Psoas muscle (tissue), 8 donors: ENCODE measurements around the gene IDUA. TPM values are rescaled to one million over a fixed set of nuclear protein-coding genes. Genes with fewer than 3 reads are reported as not detected.
A peak's percentile ranks its signal among the peaks of the same experiment; 100 is the strongest.

Source experiments
- ATAC-seq, 4 donors: fragments of 200-7000 bp; cut with Tn5 transposase; one replicate each; pipeline ENCODE4 v1.9.1; 2020; ENCODE audit warnings: moderate library complexity in 3 of 4, mild to moderate bottlenecking in 2 of 4
- DNase-seq, 2 donors: peaks; one replicate each; pipeline ENCODE4 v3.0.0-alpha.2; 2020
- H3K27ac ChIP-seq: fragments of 200-600 bp; one replicate; pipeline ENCODE4 v1.8.0; 2022
- H3K27me3 ChIP-seq, 3 donors: fragments of 200-600 bp in 1 of 3; one replicate each; pipeline versions ENCODE4 v1.6.1 to v1.8.0; 2013 to 2022; ENCODE audit warnings: low read length in 2 of 3, mild to moderate bottlenecking in 2 of 3, moderate library complexity in 1 of 3; ENCODE audit not compliant: insufficient read depth in 3 of 3
- H3K36me3 ChIP-seq, 2 donors: fragments of 200-600 bp in 1 of 2; one replicate each; pipeline versions ENCODE4 v1.6.1 to v1.8.0; 2013 to 2022; ENCODE audit warnings: low read depth in 1 of 2, mild to moderate bottlenecking in 1 of 2, moderate library complexity in 1 of 2; ENCODE audit not compliant: insufficient read depth in 1 of 2
- H3K4me1 ChIP-seq: fragments of 200-600 bp; one replicate; pipeline ENCODE4 v1.8.0; 2022
- H3K4me3 ChIP-seq: fragments of 200-600 bp; one replicate; pipeline ENCODE4 v1.8.0; 2022; ENCODE audit warnings: mild to moderate bottlenecking
- H3K9me3 ChIP-seq: fragments of 200-600 bp; one replicate; pipeline ENCODE4 v1.8.0; 2022
- WGBS, 3 donors: extraction: QIAGEN DNeasy Blood & Tissue Kit; methylation state at CpG; one replicate each; pipeline versions ENCODE4 v1.1.6 to v1.1.7; 2013; 5-methylcytosine and 5-hydroxymethylcytosine counted together
- intact Hi-C, 2 donors: fragments of 100-400 bp; cut with DNase I; formaldehyde crosslinking; loops; one replicate each; pipeline versions ENCODE4 v1.11.0 to v1.14.2; 2022
- polyA plus RNA-seq, 3 donors: library from polyadenylated mRNA; stranded (reverse); fragments of 200-250 nt; gene quantifications; one replicate each; pipeline ENCODE4 v1.2.3, GENCODE V29; 2013
- total RNA-seq, 4 donors: library from RNA; stranded (reverse); fragmentation: NEBNext Ultra II Directional in 2 of 4; extraction: Animal tissue kit (Norgen Biotek cat#: 25700) in 2 of 4; gene quantifications; one replicate each; pipeline versions ENCODE4 v1.2.1 to v1.2.4, GENCODE V29; 2021 to 2023
- TF ChIP-seq, protein P1 (sequence below): fragments of 200-600 bp; IDR thresholded peaks from one replicate; pipeline ENCODE4 v1.8.0; 2022; ENCODE audit warnings: antibody characterized with exemption
- donor health status: healthy with polysubstance abuse.
- donor health status: DM: no; HTN: no; CAD: no; lungs with moderate emphysema.
- donor health status: Bipolar disorder and iron deficiency.
- donor health status: healthy.
- donor health status: DM: yes; HTN: yes; CAD: no.
- donor health status: DM: no; HTN: no; CAD: no.
- donor health status: DM: no; HTN: no; CAD: no.
- donor health status: DM: yes; HTN: yes; CAD: no.

IDUA gene
- total and polyA plus RNA-seq, 7 donors = 1.3 to 6.0 (median 5.1) TPM

DNA sequence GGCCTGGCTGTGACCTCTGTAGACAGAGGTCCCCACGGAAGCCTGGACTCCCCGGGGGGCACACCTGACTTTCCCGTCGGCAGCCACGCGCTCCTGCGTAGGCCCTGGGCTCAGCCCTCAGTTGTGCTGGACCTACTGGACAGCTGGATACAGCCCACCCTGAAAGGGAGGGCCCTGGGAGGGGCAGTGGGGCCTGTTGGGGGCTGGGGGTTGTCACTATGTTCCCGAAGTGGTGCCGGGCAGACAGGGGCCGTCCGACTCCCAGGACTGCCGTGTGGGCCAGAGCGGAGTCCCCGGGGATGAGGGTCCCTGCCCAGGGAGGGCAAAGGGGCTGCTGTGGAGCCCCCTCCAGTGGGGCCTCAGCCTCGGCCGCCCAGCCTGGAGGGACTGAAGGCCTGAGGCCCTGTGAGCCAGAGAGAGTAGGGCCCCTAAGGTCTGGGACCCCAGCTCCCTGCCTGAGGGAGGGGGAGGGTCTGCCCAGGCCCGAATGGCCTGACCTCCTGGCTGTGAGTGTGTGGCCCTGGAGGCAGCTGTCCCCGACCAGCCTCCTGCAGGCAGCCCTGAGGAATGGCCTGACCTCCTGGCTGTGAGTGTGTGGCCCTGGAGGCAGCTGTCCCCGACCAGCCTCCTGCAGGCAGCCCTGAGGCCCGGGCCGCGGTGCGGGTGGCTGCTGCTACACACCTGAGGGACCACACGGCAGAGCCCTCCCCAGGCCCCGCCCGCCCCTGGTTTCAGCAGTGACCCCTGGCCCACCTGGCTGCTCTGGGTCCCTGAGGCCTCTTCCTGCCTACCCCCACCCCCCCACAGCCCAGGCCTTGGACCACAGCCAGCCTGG lies 50.3 kb downstream of the IDUA start:
- H3K36me3 ChIP-seq = no peaks in the 10 kb centered on the region
- no peaks in the 10 kb centered on the region for H3K4me1 ChIP-seq
- no peak overlapping the region for H3K4me3 ChIP-seq
- no peak overlapping the region for H3K27ac ChIP-seq
- 75 to 86% (median 78%) methylated on average over 25 to 26 of the region's 26 CpGs for WGBS, 3 donors
- H3K27me3 ChIP-seq = peaks cover 0 to 66% (median 20%) of the 10 kb centered on the region in 3 donors
- intact Hi-C loops = no loop called here
- H3K9me3 ChIP-seq = no peaks in the 10 kb centered on the region
- TF ChIP-seq, protein P1, sequence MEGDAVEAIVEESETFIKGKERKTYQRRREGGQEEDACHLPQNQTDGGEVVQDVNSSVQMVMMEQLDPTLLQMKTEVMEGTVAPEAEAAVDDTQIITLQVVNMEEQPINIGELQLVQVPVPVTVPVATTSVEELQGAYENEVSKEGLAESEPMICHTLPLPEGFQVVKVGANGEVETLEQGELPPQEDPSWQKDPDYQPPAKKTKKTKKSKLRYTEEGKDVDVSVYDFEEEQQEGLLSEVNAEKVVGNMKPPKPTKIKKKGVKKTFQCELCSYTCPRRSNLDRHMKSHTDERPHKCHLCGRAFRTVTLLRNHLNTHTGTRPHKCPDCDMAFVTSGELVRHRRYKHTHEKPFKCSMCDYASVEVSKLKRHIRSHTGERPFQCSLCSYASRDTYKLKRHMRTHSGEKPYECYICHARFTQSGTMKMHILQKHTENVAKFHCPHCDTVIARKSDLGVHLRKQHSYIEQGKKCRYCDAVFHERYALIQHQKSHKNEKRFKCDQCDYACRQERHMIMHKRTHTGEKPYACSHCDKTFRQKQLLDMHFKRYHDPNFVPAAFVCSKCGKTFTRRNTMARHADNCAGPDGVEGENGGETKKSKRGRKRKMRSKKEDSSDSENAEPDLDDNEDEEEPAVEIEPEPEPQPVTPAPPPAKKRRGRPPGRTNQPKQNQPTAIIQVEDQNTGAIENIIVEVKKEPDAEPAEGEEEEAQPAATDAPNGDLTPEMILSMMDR = no peak
- DNase-seq = no peak
- ATAC-seq = no peak

DNA sequence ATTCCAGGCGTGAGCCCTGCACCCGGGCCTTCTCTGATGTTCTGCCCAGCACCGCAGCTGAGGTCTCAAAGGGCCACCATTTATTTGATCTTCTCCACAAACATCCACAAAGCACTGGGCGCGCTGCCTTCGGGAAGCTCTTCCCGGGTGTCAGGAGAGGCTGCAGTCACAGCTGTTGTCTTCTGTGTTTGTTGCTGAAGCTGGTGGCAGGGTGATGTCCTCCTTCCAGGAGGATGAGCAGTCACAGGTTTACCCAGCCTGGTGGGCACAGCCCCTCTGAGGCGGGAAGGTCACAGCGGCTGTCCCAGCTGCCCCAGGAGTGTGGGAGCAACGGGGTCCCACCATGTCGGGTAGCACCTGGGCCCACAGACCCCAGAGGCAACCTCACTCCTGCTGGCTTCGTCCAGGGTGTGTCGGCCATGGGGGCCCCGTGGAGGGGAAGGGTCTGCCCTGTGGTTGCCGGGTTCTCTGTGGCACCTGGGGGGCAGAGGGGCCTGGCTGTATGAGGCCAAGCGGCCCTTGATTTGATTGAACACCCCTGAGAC lies 52.2 kb downstream of the IDUA start:
- TF ChIP-seq, protein P1 = no peak
- Histone ChIP-seq H3K27ac (no peak overlapping the region), H3K4me1 (no peaks in the 10 kb centered on the region), H3K36me3 (no peaks in the 10 kb centered on the region), H3K9me3 (no peaks in the 10 kb centered on the region), H3K27me3 (peaks cover 0 to 57% (median 13%) of the 10 kb centered on the region in 3 donors), H3K4me3 (no peak overlapping the region)
- WGBS, 3 donors = 53 to 67% (median 56%) methylated on average over 14 to 16 of the region's 16 CpGs
- ATAC-seq (no peak), DNase-seq (no peak)
- intact Hi-C loops = no loop called here

DNA sequence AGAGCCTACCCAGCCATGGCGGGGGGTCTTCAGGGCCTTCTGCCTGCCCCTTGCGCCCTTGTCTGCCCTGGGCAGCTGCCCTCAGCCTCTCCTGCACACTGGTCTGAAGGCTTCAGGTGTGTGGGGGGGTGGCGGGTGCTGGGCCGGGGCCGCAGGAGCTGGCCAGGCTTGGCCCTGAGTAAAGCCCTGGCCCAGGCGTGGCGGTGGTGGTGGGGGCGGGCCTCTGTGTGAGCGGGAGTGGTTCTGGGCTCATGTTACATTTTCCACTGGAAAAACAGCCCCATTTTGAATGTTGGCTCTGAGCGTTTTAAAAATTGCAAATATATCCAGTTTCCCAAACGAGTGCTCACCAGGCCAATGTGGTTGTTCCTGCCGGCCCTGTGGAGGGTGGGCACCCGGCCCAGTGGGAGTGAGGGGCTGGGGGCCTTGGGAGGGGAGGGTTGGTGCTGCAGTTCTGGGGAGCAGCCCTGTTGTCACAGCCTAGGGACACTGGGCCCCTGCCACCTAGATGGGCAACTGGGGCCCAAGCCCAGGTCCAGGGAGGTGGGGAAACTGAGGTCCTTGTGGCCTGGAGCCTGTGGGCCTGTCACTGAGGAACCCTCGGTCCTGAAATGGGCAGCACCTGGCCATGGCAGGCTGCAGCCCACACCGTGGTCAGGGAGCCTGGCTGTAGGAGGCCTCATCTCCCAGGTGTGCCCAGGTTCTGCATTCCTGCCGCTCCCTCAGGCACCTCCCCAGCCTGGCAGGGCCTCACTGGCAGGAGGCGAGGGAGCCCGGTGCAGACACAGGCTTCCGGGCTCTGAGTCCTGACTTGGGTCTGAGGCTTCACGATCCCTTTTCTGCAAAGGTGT lies 52.9 kb downstream of the IDUA start:
- peak in 1 of 2 donors; percentile 56 for DNase-seq
- H3K27ac ChIP-seq = no peak overlapping the region
- H3K4me1 ChIP-seq = no peaks in the 10 kb centered on the region
- H3K27me3 ChIP-seq = peaks cover 0 to 57% (median 8%) of the 10 kb centered on the region in 3 donors
- WGBS, 3 donors = 56 to 66% (median 59%) methylated on average over 18 to 20 of the region's 20 CpGs
- H3K36me3 ChIP-seq = no peaks in the 10 kb centered on the region
- no peak overlapping the region for H3K4me3 ChIP-seq
- intact Hi-C loops = no loop called here
- no peak for ATAC-seq
- no peaks in the 10 kb centered on the region for H3K9me3 ChIP-seq
- TF ChIP-seq, protein P1 = no peak

DNA sequence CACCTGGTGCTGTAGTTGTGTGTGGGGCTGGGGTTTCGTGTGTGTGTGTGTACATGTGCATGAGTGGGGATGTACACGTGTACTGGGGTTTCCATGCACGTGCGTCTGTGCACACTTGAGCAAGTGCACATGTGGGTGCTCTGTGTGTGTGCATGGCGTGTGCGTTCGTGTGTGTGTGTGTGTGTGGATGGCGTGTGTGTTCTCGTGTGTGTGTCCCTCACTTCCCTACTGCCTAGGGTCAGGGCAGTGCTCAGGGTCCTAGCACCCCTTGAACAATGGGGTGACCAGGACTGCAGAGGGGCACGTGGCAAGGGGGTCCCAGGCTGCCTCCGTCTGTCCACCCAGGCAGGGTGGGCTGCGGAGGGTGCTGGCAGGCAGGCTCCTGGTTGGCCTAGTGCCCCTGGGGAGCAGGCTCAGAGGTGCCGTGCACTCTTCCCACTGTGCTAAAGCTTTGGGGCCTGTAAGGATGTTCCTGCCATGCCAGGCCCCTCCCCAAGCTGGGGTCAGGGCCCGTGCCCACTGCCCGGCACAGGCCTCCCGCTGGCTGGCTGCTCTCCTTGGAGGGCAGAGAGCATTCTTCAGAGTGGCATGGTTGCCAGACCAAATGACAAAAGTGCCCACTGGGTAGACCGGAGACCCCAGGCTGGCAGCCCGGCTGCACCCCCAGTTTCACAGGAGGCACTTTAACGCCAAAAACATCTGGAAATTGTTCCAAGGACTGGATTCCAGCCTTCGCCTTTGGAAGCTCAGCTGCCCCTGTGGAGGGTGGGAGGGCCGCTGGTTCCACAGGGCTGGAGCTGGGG lies 53.7 kb downstream of the IDUA start:
- H3K4me3 ChIP-seq = no peak overlapping the region
- H3K27ac ChIP-seq = no peak overlapping the region
- TF ChIP-seq, protein P1 = no peak
- no peak for ATAC-seq
- no peaks in the 10 kb centered on the region for H3K4me1 ChIP-seq
- WGBS, 3 donors = 78 to 87% (median 80%) methylated on average over 21 of the region's 21 CpGs
- no peaks in the 10 kb centered on the region for H3K9me3 ChIP-seq
- H3K36me3 ChIP-seq = no peaks in the 10 kb centered on the region
- DNase-seq = no peak
- peaks cover 0 to 59% (median 16%) of the 10 kb centered on the region in 3 donors for H3K27me3 ChIP-seq
- intact Hi-C loops = no loop called here
